KBM-7 (cell line): ENCODE results near the gene ELAVL2.

Source experiments
- DNase-seq: peaks from one replicate; pipeline ENCODE4 v3.0.0-alpha.2; 2015
- in situ Hi-C: fragments of 300-500 bp; cut with MboI; formaldehyde crosslinking; loops from 2 replicates; pipeline ENCODE4 v1.14.3; 2020; ENCODE audit warnings: low sequenced_read_pairs, low pct_unique_long_range_greater_than_20kb, mixed read lengths

Gene ELAVL2

GRCh38 chr9:23682352-23682751 lies 143.7 kb downstream of the ELAVL2 start:
- DNase-seq: no peak
- in situ Hi-C loops: no loop called here

- DNase-seq: no peak
- in situ Hi-C loops: no loop called here
Observed at GRCh38 chr9:23677446-23677845, 148.6 kb downstream of the ELAVL2 start.

- DNase-seq: no peak
- in situ Hi-C loops: no loop called here
Observed at GRCh38 chr9:23674016-23674585, 151.9 kb downstream of the ELAVL2 start.

- no peak for DNase-seq
- in situ Hi-C loops: no loop called here
Observed at GRCh38 chr9:23672151-23672550, 153.9 kb downstream of the ELAVL2 start.

DNA sequence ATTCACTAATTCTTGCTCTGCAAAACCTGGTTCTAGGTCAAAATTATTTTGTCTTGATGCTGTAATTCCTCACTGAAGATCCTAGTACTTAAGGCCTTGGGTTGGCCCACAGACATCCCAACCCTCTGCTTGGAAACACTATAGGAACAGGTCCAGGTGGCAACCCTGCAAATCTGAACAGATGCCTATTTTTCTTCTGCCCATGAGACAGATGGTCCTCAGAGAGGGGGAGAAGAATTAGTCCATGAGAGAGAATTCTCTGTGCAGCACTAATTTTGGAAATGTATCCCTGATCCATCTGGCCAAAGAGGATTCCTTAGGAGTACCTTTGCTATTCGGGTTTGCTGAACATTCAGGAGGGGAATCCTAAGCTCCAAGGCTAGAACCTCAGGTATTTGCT lies 156.3 kb downstream of the ELAVL2 start:
- no peak for DNase-seq
- in situ Hi-C loops: no loop called here

GRCh38 chr9:23665635-23666034 lies 160.4 kb downstream of the ELAVL2 start:
- no peak for DNase-seq
- in situ Hi-C loops: no loop called here

DNA sequence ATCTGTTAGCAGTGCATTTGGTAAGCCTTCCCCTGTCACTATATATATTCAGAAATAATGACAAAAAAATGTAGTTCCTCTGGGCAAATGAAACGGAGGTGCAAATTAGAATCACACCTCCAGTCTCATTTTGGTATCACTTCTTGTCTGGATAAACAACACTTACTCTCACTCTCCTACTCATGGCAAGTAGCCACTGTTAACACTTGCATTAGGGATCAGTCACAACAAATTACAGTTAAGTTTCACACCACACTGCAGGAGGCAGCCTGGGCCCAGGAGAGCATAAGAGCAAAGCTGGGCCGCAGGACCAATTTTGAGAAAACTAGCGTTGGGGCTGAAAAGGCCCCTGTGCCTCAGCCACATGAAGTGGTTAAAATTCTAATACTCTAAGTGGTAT lies 161.0 kb downstream of the ELAVL2 start:
- no peak for DNase-seq
- in situ Hi-C loops: no loop called here

GRCh38 chr9:23663946-23664345 lies 162.1 kb downstream of the ELAVL2 start:
- in situ Hi-C loops: no loop called here
- no peak for DNase-seq

DNA sequence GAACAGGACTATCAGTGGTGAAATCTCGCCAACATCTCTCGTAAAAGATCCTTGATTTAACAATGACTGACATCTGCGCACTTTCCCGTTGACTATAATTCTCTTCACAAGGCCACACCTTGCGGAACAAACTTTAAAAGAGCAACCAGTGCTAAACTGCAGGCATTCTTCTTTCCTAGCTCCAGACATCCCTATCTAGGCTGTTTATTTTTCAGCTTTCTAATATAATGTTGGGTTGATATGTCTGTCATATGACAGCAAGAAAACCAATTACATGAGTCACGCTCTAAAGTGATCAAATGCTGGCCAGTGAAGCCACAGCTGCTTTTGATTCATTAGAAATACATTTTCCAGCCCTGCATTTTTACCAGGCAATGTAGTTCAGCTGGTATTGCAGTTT lies 162.5 kb downstream of the ELAVL2 start:
- in situ Hi-C loops: no loop called here

DNA sequence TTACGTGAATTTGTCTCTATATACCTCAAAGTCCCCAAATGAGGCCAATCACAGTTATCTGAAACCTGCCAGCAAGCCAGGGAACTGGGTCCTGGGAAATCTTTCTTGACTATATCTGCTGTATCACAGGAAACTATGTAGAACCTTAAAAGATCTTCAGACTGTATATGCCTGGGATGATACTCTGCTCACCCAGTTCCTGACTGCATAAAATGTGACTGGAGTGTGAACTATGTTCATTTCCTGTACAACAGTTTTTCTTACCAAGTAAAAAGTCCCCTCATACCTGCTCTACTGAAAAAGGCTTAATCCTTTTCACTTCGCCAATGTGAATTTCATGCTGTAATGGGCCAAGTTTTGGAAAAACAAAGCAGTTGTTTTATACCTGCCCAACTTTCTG lies 162.9 kb downstream of the ELAVL2 start:
- no peak for DNase-seq
- in situ Hi-C loops: no loop called here

More for the DNA sequence above, 162.5 kb downstream of the ELAVL2 start:
- no peak for DNase-seq

DNA sequence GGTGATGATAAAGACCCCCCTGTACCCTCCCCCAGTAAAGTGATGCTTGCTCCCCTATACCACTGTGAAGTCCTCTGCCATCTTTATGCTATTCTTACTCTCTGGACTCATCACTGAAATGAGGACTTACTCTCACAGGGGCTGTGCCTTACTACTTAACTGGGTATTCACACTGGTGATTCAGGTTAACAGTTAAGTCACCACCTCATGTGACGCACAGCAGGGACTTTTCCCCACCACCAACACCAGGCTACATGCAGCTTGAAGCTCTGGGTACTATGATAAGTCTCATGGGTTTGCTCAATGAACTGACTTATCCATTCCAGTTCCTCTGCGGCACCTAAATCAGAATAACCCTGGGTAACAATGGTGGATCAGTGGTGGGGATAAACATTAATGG lies 163.7 kb downstream of the ELAVL2 start:
- no peak for DNase-seq
- in situ Hi-C loops: no loop called here

GRCh38 chr9:23659346-23660006 lies 166.6 kb downstream of the ELAVL2 start:
- in situ Hi-C loops: no loop called here
- no peak for DNase-seq

DNA sequence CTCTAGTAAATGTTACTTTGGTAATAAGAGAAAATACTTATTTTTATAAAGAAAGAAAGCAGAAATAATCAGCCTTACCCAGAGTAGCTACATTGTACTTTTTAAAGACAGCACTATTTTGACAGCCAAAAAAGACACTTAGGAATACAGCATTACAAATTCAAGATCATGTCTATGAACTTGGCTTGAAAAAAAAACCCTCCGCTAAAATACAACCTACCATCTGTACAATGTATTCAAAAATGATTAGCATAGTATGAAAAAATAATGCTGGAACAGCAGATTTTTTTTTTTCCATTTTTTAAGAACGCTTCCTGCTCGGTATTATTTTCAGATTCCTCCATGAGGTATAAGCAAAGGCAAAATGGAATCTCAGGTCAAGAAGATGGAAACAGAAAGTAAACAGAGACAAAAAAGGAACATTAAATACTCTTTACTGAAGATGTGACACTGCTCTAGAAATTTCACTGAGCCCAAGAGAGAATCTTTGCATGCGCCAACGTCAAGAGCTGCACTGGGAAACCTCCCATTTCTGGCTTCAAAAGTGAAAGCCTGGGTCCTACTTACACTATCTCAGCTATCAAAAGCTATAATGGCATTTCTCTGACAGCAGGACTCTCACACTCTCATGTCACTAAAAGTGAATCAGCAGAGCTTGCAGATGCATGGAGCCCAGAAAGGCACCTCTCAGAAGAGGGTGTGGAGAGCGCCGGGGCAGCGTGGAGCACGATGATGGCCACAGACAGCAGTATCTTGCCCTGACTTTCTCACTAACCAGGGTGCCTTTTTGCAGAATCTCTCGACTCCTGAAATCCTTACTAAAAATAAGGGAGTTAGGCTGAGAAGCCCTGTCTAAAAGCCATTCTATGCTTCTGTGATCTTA lies 167.4 kb downstream of the ELAVL2 start:
- DNase-seq: no peak
- in situ Hi-C loops: no loop called here

- in situ Hi-C loops: no loop called here
- no peak for DNase-seq
Observed at GRCh38 chr9:23651051-23651450, 175.0 kb downstream of the ELAVL2 start.

GRCh38 chr9:23648651-23649050 lies 177.4 kb downstream of the ELAVL2 start:
- in situ Hi-C loops: no loop called here
- no peak for DNase-seq

DNA sequence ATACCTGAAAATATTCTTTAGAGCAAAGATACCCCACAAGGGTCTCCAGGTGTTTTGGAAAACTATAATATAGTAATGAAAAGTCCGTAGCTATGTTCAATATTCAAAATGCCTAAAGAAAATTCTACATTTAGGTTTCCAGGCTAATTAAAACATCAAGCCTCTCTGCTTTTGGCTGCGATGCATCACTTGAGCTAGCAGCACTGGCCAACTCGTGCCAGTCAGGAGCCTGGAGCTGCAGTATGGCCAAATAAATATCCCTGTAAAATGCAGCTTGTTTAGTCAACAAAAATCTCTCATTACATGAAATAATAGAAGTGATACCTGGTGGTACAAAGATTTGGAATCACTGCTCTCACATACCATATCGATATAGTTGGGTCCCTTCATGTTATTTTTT lies 181.1 kb downstream of the ELAVL2 start:
- no peak for DNase-seq
- in situ Hi-C loops: no loop called here

- no peak for DNase-seq
- in situ Hi-C loops: no loop called here
Observed at GRCh38 chr9:23644326-23644725, 181.7 kb downstream of the ELAVL2 start.

- no peak for DNase-seq
- in situ Hi-C loops: no loop called here
Observed at GRCh38 chr9:23643656-23644258, 182.3 kb downstream of the ELAVL2 start.
